HepG2 (cell line): Measurements from ENCODE around the gene PCBD2. TPM values are rescaled to one million over a fixed set of nuclear protein-coding genes. Genes with fewer than 3 reads are reported as not detected.

Source experiments
- ATAC-seq: fragments of 200-7000 bp; cut with Tn5 transposase; 3 replicates; pipeline ENCODE4 v1.9.1; 2020; ENCODE audit warnings: mild to moderate bottlenecking, moderate library complexity
- BruUV-seq: library from RNA; stranded (reverse); fragments of 400-500 nt; replicated peaks from 2 replicates; lab custom pipeline; 2021; lab: Mats Ljungman, UMichigan
- CTCF ChIA-PET: fragments of 300-600 bp; formaldehyde crosslinking; extraction: SDS; loops from one replicate; lab custom pipeline; 2021; ENCODE audit warnings: low total read pairs, inconsistent platforms, low intra/inter-chr PET ratio; lab: Yijun Ruan, JAX
- POLR2A ChIA-PET: fragments of 350-600 bp; sonication (Branson Sonifier 250); formaldehyde crosslinking; loops from one replicate; lab custom pipeline; 2020; ENCODE audit warnings: antibody characterized with exemption, inconsistent platforms; lab: Yijun Ruan, JAX
- DNase-seq: peaks from one replicate; pipeline ENCODE4 v3.0.0-alpha.2; 2015; ENCODE audit warnings: low spot score
- FAIRE-seq: peaks from 3 replicates; lab custom pipeline; 2011; peaks lifted over from hg19 to GRCh38; lab: Jason Lieb, UNC
- H2AFZ ChIP-seq: one replicate; pipeline ENCODE4 v1.6.1; 2011; ENCODE audit warnings: low read length, inconsistent platforms
- H3K27ac ChIP-seq: fragments of 300-600 bp; 3 replicates; pipeline ENCODE4 v1.8.0; 2011; ENCODE audit warnings: mixed run types, mild to moderate bottlenecking, mixed read lengths, low read length, inconsistent platforms; ENCODE audit not compliant: insufficient read depth; ENCODE audit errors: extremely low read length
- H3K27me3 ChIP-seq, 2 experiments: fragments of 200-600 bp in 1 of 2; 2 replicates in 1 of 2; 3 replicates in 1 of 2; pipeline versions ENCODE4 v1.6.0 to v1.8.0; 2011; ENCODE audit warnings: low read length in 2 of 2, mild to moderate bottlenecking in 2 of 2, moderate library complexity in 2 of 2, inconsistent platforms in 1 of 2; ENCODE audit not compliant: insufficient read depth in 2 of 2, control insufficient read depth in 1 of 2
- H3K36me3 ChIP-seq, 2 experiments: fragments of 200-600 bp in 1 of 2; replicated peaks in 1 of 2; 2 replicates in 1 of 2; 3 replicates in 1 of 2; pipeline versions ENCODE4 v1.5.1 to v1.8.0; 2011; ENCODE audit warnings: low read length in 2 of 2, inconsistent platforms in 1 of 2; ENCODE audit not compliant: insufficient read depth in 2 of 2, control insufficient read depth in 1 of 2
- H3K4me1 ChIP-seq: 2 replicates; pipeline ENCODE4 v1.5.1; 2012; ENCODE audit warnings: low read length, inconsistent platforms; ENCODE audit not compliant: insufficient read depth
- H3K4me2 ChIP-seq: 2 replicates; pipeline ENCODE4 v1.6.0; 2011; ENCODE audit warnings: low read depth, low read length, inconsistent platforms
- H3K4me3 ChIP-seq, 3 experiments: fragments of 200-600 bp in 1 of 3; sonication (generic), shearing (Covaris generic) in 1 of 3; replicated peaks in 1 of 3; 2 replicates each; pipeline ENCODE4 v1.5.1; 2011 to 2016; ENCODE audit warnings: low read length in 3 of 3, inconsistent platforms in 2 of 3, low read depth in 2 of 3, mild to moderate bottlenecking in 2 of 3, control low read depth in 1 of 3, mixed read lengths in 1 of 3; ENCODE audit not compliant: insufficient read depth in 1 of 3
- H3K79me2 ChIP-seq: one replicate; pipeline ENCODE4 v1.6.1; 2011; ENCODE audit warnings: low read length, inconsistent platforms; ENCODE audit not compliant: insufficient read depth
- H3K9ac ChIP-seq: 2 replicates; pipeline ENCODE4 v1.6.0; 2011; ENCODE audit warnings: mild to moderate bottlenecking, low read depth, low read length, inconsistent platforms; ENCODE audit not compliant: insufficient read depth
- H3K9me3 ChIP-seq: 2 replicates; pipeline ENCODE4 v1.5.1; 2012; ENCODE audit warnings: mild to moderate bottlenecking, low read length
- H4K20me1 ChIP-seq: 2 replicates; pipeline ENCODE4 v1.6.0; 2011; ENCODE audit warnings: inconsistent platforms, mild to moderate bottlenecking, low read length, moderate library complexity; ENCODE audit not compliant: insufficient read depth
- CEBPG ChIP-seq: IDR thresholded peaks from 2 replicates; pipeline ENCODE4 v1.6.1; 2016
- ELF3 ChIP-seq: IDR thresholded peaks from 2 replicates; pipeline ENCODE4 v1.6.1; 2016; ENCODE audit warnings: missing genetic modification reagents, missing compliant biosample characterization
- PAXIP1 ChIP-seq: sonication (generic); formaldehyde crosslinking; conservative IDR thresholded peaks from 2 replicates; pipeline ENCODE4 v1.4.0; 2020; ENCODE audit warnings: mild to moderate bottlenecking, missing genetic modification reagents, moderate library complexity
- SATB2 ChIP-seq: sonication (generic); formaldehyde crosslinking; IDR thresholded peaks from 2 replicates; pipeline ENCODE4 v1.5.0; 2020; ENCODE audit warnings: missing genetic modification reagents
- SMC3 ChIP-seq: IDR thresholded peaks from 2 replicates; pipeline ENCODE4 v1.6.1; 2011; ENCODE audit warnings: low read length, improper control_type of control experiment
- ZNF256 ChIP-seq: sonication (generic); formaldehyde crosslinking; conservative IDR thresholded peaks from 2 replicates; pipeline ENCODE4 v1.4.0; 2020; ENCODE audit warnings: missing genetic modification reagents
- ZNF687 ChIP-seq: sonication (generic); formaldehyde crosslinking; IDR thresholded peaks from 2 replicates; pipeline ENCODE4 v1.5.1; 2020; ENCODE audit warnings: mild to moderate bottlenecking, missing genetic modification reagents, moderate library complexity
- ZNF7 ChIP-seq: IDR thresholded peaks from 2 replicates; pipeline ENCODE4 v1.6.1; 2016; ENCODE audit warnings: missing biosample characterization, missing genetic modification reagents
- WGBS: methylation state at CpG from one replicate; pipeline ENCODE4 v1.1.6; 2017; ENCODE audit warnings: low lambda C conversion rate; 5-methylcytosine and 5-hydroxymethylcytosine counted together
- in situ Hi-C: cut with HindIII; loops from 2 replicates; pipeline ENCODE4 v1.10.0; 2017; ENCODE audit warnings: low pct_unique_long_range_greater_than_20kb; ENCODE audit not compliant: extremely low pct_ligation_motif_present
- intact Hi-C: fragments of 100-400 bp; cut with micrococcal nuclease; formaldehyde crosslinking; loops from one replicate; pipeline ENCODE4 v1.10.0; 2022; ENCODE audit not compliant: unreplicated experiment
- polyA plus RNA-seq, 8 experiments: library from polyadenylated mRNA; depleted of rRNA in 3 of 8; stranded (reverse) in 7 of 8; unstranded in 1 of 8; fragments of >200 nt; fragmentation: Illumina TruSeq in 4 of 8; extraction: Trizol in 4 of 8; gene quantifications; 2 replicates each; pipeline versions ENCODE4 v1.2.1 to v1.2.3, GENCODE V29; 2011 to 2016; ENCODE audit warnings: low read depth in 4 of 8, missing spikeins in 1 of 8, mixed read lengths in 1 of 8; ENCODE audit not compliant: insufficient read depth in 1 of 8
- total RNA-seq, 5 experiments: library from RNA; depleted of rRNA; stranded (reverse); fragments of >200 nt; fragmentation: Illumina TruSeq; extraction: Trizol; gene quantifications; 2 replicates each; pipeline ENCODE4 v1.2.3, GENCODE V29; 2016; ENCODE audit warnings: low read depth in 1 of 5

PCBD2 gene
- total and polyA plus RNA-seq, 2 of the 13 experiments (the other 11 are each of a cell fraction or from before 2014, with no cell fraction given) = 5.5 to 12.0 TPM

GRCh38 chr5:134913795-134914194 is 8.9 kb downstream of the PCBD2 start:
- ChIA-PET CTCF (no interaction called here), POLR2A (interaction anchor here (1.2 kb wide), 2 partner anchors 9 kb away, joined by 3 to 4 read pairs; partner anchors contain the start of gene PCBD2)
- H3K9me3 ChIP-seq = no peaks in the 10 kb centered on the region
- peaks cover 14% of the 10 kb centered on the region for H3K4me1 ChIP-seq
- no peak for TF ChIP-seq SATB2 (CRISPR knock-in tag)
- no peak for TF ChIP-seq CEBPG (CRISPR knock-in tag)
- no TSS peak for BruUV-seq
- no peak overlapping the region for H3K9ac ChIP-seq
- H3K79me2 ChIP-seq = no peaks in the 10 kb centered on the region
- no peak overlapping the region for H3K27ac ChIP-seq
- no peaks in the 10 kb centered on the region for H3K27me3 ChIP-seq
- 100% methylated on average over 1 of the region's 1 CpG for WGBS
- ATAC-seq (no peak), DNase-seq (no peak), FAIRE-seq (no peak)
- H3K36me3 ChIP-seq = peaks cover 4 to 40% of the 10 kb centered on the region in 2 experiments; a peak in 4 of 5 replicates
- H2AFZ ChIP-seq = no peak overlapping the region
- no peaks in the 10 kb centered on the region for H4K20me1 ChIP-seq
- no peak overlapping the region for H3K4me2 ChIP-seq
- H3K4me3 ChIP-seq = no peak overlapping the region
- intact Hi-C loops = no loop called here
- in situ Hi-C loops = no loop called here

GRCh38 chr5:134917070-134917815 is 12.3 kb downstream of the PCBD2 start:
- Histone ChIP-seq H3K4me1 (peaks cover 23% of the 10 kb centered on the region), H3K36me3 (peaks cover 2 to 34% of the 10 kb centered on the region in 2 experiments; a peak in 3 of 5 replicates), H3K27ac (no peak overlapping the region), H3K4me3 (no peak overlapping the region), H3K79me2 (no peaks in the 10 kb centered on the region), H3K4me2 (no peak overlapping the region), H3K9me3 (no peaks in the 10 kb centered on the region), H3K27me3 (no peaks in the 10 kb centered on the region), H4K20me1 (no peaks in the 10 kb centered on the region), H2AFZ (no peak overlapping the region), H3K9ac (no peak overlapping the region)
- POLR2A ChIA-PET = interaction anchor here (0.6 to 2.6 kb wide), 6 partner anchors 9 to 274 kb away, joined by 3 to 10 read pairs (median 4); no protein-coding TSS in a partner anchor
- CTCF ChIA-PET = interaction anchor here (3.2 to 3.3 kb wide), 2 partner anchors 274 to 287 kb away, joined by 13 to 21 read pairs; no protein-coding TSS in a partner anchor
- ATAC-seq = peak; percentile 87
- in situ Hi-C loops (no loop called here), intact Hi-C loops (loop anchor here (1.0 to 2.0 kb wide), 2 partner anchors 118 to 274 kb away; partner anchors contain the start of gene PITX1)
- no peak for FAIRE-seq
- WGBS = 83% methylated on average over 9 of the region's 10 CpGs
- no TSS peak for BruUV-seq
- DNase-seq = peak; percentile 18
- peak; percentile 33 for TF ChIP-seq ZNF687 (CRISPR knock-in tag)
- TF ChIP-seq ZNF7 (CRISPR knock-in tag) = no peak
- TF ChIP-seq SMC3 = peak; percentile 69
- 0 out of 2 replicates have a peak, but pooled peaks have one; percentile 23 for TF ChIP-seq ZNF256 (CRISPR knock-in tag)
- TF ChIP-seq PAXIP1 = 0 out of 2 replicates have a peak, but pooled peaks have one; percentile 15
- 0 out of 2 replicates have a peak, but pooled peaks have one; percentile 19 for TF ChIP-seq ELF3 (CRISPR knock-in tag)
